ENCODE data around the gene FBXO46. TPM values are rescaled to one million over a fixed set of nuclear protein-coding genes. Genes with fewer than 3 reads are reported as not detected.

FBXO46 gene, protein sequence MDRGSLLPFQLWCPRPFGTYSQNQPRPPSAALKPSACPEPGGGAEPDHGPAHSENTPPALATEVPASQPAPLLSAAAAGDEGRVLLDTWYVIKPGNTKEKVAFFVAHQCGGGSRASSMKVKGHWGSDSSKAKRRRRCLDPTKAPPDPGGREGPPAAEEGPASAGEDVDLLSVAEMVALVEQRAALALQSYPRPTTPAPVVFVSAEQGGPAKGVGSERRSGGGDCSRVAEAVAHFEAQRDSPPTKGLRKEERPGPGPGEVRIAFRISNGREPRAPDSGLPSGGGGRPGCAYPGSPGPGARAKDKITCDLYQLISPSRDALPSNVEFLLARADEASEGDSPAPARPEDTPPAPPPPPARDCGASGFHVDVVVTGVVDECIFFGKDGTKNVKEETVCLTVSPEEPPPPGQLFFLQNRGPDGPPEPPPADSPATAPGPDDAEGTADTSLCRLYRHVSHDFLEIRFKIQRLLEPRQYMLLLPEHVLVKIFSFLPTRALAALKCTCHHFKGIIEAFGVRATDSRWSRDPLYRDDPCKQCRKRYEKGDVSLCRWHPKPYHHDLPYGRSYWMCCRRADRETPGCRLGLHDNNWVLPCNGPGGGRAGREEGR
- total RNA-seq (2021): 43.6 and 43.9 TPM in 2 replicates
- long read RNA-seq, partial matches to known transcripts: 0 of 2 reads
- long read RNA-seq, other reads (novel, unspliced or antisense): 2 of 2 reads

DNA sequence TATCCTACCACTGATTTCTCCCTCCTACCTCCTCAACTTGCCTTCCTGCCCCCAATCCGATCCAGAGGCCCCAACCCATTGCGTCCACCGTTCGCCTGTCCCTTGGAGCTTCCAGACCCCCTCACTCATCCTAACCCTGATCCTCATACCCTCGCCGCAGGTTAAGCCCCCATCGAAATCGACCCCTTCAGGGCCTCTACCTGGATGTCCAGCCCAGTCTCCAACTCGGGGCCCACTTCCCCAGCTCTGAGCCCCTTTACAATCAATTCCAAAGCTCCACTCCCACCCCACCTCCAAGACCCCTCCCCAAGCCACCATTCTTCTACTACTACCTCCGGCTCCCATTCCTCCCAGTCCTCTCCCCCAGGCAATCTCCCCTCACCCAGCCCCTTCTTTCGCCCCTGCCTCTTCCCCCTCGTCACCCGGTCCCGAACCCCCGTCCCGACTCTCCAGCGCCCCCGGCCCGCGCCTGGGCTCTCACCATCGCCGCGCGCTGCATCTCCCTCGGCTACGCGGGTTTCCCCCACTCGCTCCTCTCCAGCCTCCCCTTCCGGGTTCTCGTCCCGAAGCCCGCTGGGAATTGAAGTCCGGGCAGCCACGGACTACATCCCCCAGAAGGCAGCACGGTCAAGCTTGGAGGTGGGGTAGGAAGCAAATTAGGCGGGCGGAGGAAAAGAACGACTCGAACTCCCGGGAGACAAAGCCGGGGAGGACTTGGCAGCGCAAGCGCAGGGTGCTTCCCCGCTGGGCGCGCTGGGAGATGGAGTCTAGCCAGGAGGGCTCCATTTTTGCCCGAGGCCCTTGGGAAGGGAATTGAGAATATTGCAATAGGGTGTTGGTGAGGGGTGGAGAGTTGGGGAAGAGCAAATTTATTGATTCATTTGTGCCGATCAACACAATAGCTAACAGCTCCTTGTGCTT lies at the start of gene FBXO46:
Gene FBXO46, minus strand, starts transcription at position 529 of the 921 bp plus-strand sequence. CDS start 17,401 bp downstream, outside the sequence.
- Mint-ChIP-seq H3K27ac (peak within 1 kb of the TSS; percentile 81 to 98 (median 98); a peak in 6 of 7 replicates), H3K36me3 (ENCODE audit: insufficient read depth in 1 of 3, low read depth in 3 of 3) (peaks cover 0 to 2% (median 0%) of the 10 kb centered on the region in 3 experiments; a peak in 1 of 7 replicates), H3K27me3 (ENCODE audit: low read depth) (no peaks in the 10 kb centered on the region), H3K4me1 (peaks cover 13 to 19% of the 10 kb centered on the region in 2 experiments), H3K4me3 (peak within 1 kb of the TSS; percentile 96 to 97), H3K9me3 (no peaks in the 10 kb centered on the region)
- Histone ChIP-seq H2BK12ac (ENCODE audit: insufficient read length, low read depth, low read length) (no peak within 1 kb of the TSS), H3K79me1 (ENCODE audit: insufficient read depth, low read depth, low read length, poor library complexity, severe bottlenecking) (peaks cover 5% of the 10 kb centered on the region), H4K20me1 (ENCODE audit: control insufficient read depth, insufficient read depth, insufficient read length) (no peaks in the 10 kb centered on the region), H4K91ac (ENCODE audit: insufficient read length, low read depth, low read length) (no peak within 1 kb of the TSS), H4K8ac (replicated peaks; ENCODE audit: insufficient read length, low read depth, low read length) (no peak within 1 kb of the TSS), H3K4me2 (ENCODE audit: insufficient read depth, insufficient read length, low read length) (peak within 1 kb of the TSS; percentile 78), H3K4ac (ENCODE audit: low read depth, low read length) (no peak within 1 kb of the TSS), H4K5ac (ENCODE audit: insufficient read length, low read depth, low read length) (no peak within 1 kb of the TSS), H3K18ac (ENCODE audit: insufficient read length, low read depth, low read length) (peak within 1 kb of the TSS; percentile 63), H2BK5ac (ENCODE audit: insufficient read length, low read length) (no peak within 1 kb of the TSS), H3K4me1 (ENCODE audit: insufficient read depth, low read length) (no peaks in the 10 kb centered on the region), H3K56ac (ENCODE audit: insufficient read length, low read depth, low read length) (peak within 1 kb of the TSS; percentile 20), H3K14ac (ENCODE audit: insufficient read depth, low read length) (peak within 1 kb of the TSS; percentile 79), H2BK15ac (ENCODE audit: low read depth, low read length) (no peak within 1 kb of the TSS), H2AK5ac (ENCODE audit: insufficient read length, low read length) (no peak within 1 kb of the TSS), H2BK20ac (ENCODE audit: low read depth, low read length, poor library complexity, severe bottlenecking) (no peak within 1 kb of the TSS), H3K27ac (ENCODE audit: insufficient read length, low read depth, low read length) (no peak within 1 kb of the TSS), H3K23ac (ENCODE audit: insufficient read length, low read depth, low read length) (no peak within 1 kb of the TSS), H3K79me2 (ENCODE audit: insufficient read depth, low read length) (peaks cover 4% of the 10 kb centered on the region; the same call in 1 of the 2 replicates), H3T11ph (ENCODE audit: low read length) (no peak within 1 kb of the TSS), H3K27me3 (ENCODE audit: insufficient read depth, low read length) (no peaks in the 10 kb centered on the region), H2BK120ac (ENCODE audit: low read depth, low read length, poor library complexity, severe bottlenecking) (no peak within 1 kb of the TSS), H3K9me3 (ENCODE audit: control insufficient read depth, low read depth, low read length) (no peaks in the 10 kb centered on the region), H3K23me2 (ENCODE audit: insufficient read length, low read depth, low read length, poor library complexity, severe bottlenecking) (no peaks in the 10 kb centered on the region), H2AFZ (ENCODE audit: low read length) (no peak within 1 kb of the TSS), H3K9ac (ENCODE audit: extremely low read depth, insufficient read length, low read length) (peak within 1 kb of the TSS; percentile 76)
- WGBS (ENCODE audit: extremely low coverage, insufficient read length, low lambda C conversion rate): no CpG with 5 or more reads among the region's 48 CpGs
- DNase-seq: peak; percentile 98
- TF ChIP-seq, protein P1, sequence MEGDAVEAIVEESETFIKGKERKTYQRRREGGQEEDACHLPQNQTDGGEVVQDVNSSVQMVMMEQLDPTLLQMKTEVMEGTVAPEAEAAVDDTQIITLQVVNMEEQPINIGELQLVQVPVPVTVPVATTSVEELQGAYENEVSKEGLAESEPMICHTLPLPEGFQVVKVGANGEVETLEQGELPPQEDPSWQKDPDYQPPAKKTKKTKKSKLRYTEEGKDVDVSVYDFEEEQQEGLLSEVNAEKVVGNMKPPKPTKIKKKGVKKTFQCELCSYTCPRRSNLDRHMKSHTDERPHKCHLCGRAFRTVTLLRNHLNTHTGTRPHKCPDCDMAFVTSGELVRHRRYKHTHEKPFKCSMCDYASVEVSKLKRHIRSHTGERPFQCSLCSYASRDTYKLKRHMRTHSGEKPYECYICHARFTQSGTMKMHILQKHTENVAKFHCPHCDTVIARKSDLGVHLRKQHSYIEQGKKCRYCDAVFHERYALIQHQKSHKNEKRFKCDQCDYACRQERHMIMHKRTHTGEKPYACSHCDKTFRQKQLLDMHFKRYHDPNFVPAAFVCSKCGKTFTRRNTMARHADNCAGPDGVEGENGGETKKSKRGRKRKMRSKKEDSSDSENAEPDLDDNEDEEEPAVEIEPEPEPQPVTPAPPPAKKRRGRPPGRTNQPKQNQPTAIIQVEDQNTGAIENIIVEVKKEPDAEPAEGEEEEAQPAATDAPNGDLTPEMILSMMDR (conservative IDR thresholded peaks at IDR 0.05): 0 out of 3 replicates have a peak, but pooled peaks have one; percentile 17
